ENCODE data around the gene BST1.

BST1 gene, protein sequence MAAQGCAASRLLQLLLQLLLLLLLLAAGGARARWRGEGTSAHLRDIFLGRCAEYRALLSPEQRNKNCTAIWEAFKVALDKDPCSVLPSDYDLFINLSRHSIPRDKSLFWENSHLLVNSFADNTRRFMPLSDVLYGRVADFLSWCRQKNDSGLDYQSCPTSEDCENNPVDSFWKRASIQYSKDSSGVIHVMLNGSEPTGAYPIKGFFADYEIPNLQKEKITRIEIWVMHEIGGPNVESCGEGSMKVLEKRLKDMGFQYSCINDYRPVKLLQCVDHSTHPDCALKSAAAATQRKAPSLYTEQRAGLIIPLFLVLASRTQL

DNA sequence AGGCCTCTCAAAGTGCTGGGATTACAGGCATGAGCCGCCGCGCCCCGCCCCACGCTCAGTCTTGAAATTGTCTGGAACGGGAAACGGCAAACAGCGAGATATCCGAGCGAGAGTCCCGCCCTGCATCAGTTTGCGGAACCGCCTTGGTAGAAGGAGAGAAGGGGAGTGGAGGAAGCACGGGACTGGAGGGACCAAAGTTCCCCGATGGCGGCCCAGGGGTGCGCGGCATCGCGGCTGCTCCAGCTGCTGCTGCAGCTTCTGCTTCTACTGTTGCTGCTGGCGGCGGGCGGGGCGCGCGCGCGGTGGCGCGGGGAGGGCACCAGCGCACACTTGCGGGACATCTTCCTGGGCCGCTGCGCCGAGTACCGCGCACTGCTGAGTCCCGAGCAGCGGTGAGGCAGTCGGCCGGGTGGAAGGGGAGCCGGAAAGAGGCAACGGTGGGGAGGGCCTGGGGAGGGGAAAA, at the start of gene BST1:
Gene BST1, plus strand, starts transcription at position 125 of the 463 bp plus-strand sequence. Its CDS starts 80 bp downstream, at position 205.
- Histone ChIP-seq H3K36me3 (no peaks in the 10 kb centered on the region), H3K9me3 (no peaks in the 10 kb centered on the region), H3K4me3 (peak within 1 kb of the TSS; percentile 53 to 56), H3K27ac (peak within 1 kb of the TSS; percentile 51 to 59), H3K27me3 (no peaks in the 10 kb centered on the region), H3K4me1 (peaks cover 0 to 12% (median 3%) of the 10 kb centered on the region in 4 donors)
- DNase-seq: peak; percentile 71 to 82
- TF ChIP-seq, protein P1, sequence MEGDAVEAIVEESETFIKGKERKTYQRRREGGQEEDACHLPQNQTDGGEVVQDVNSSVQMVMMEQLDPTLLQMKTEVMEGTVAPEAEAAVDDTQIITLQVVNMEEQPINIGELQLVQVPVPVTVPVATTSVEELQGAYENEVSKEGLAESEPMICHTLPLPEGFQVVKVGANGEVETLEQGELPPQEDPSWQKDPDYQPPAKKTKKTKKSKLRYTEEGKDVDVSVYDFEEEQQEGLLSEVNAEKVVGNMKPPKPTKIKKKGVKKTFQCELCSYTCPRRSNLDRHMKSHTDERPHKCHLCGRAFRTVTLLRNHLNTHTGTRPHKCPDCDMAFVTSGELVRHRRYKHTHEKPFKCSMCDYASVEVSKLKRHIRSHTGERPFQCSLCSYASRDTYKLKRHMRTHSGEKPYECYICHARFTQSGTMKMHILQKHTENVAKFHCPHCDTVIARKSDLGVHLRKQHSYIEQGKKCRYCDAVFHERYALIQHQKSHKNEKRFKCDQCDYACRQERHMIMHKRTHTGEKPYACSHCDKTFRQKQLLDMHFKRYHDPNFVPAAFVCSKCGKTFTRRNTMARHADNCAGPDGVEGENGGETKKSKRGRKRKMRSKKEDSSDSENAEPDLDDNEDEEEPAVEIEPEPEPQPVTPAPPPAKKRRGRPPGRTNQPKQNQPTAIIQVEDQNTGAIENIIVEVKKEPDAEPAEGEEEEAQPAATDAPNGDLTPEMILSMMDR (IDR thresholded peaks at IDR 0.05): no peak
- intact Hi-C loops (cut with DNase I; ENCODE audit: low total_unique reads): no loop called here

DNA sequence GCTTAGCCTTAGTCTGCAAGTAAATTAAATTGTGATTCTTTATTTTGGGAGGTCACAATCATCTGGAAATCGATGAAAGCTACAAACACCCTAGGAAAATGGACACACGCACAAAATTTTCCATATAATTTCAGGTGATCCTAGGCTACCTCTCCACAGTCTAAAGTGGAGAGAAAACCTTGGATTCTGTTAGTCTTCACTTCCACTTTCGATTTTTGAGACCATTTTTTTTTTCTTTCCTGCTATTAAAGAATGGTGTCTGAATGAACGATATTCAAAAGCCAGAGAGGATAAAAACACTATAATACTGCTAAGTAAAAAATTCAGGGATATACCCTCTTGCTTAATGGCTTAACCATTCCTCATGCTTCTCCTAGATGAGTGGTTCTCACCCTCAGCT, 49.4 kb upstream of the BST1 start:
- no peaks in the 10 kb centered on the region for H3K27me3 ChIP-seq
- intact Hi-C loops (cut with DNase I; ENCODE audit: low total_unique reads): no loop called here
- H3K4me1 ChIP-seq: peaks cover 0 to 80% (median 32%) of the 10 kb centered on the region in 4 donors
- H3K4me3 ChIP-seq: peak overlapping the region; percentile 67 to 90
- TF ChIP-seq, protein P1 (IDR thresholded peaks at IDR 0.05): no peak
- DNase-seq: no peak
- peak overlapping the region; percentile 98 to 99 for H3K27ac ChIP-seq
- H3K9me3 ChIP-seq: no peaks in the 10 kb centered on the region
- no peaks in the 10 kb centered on the region for H3K36me3 ChIP-seq

DNA sequence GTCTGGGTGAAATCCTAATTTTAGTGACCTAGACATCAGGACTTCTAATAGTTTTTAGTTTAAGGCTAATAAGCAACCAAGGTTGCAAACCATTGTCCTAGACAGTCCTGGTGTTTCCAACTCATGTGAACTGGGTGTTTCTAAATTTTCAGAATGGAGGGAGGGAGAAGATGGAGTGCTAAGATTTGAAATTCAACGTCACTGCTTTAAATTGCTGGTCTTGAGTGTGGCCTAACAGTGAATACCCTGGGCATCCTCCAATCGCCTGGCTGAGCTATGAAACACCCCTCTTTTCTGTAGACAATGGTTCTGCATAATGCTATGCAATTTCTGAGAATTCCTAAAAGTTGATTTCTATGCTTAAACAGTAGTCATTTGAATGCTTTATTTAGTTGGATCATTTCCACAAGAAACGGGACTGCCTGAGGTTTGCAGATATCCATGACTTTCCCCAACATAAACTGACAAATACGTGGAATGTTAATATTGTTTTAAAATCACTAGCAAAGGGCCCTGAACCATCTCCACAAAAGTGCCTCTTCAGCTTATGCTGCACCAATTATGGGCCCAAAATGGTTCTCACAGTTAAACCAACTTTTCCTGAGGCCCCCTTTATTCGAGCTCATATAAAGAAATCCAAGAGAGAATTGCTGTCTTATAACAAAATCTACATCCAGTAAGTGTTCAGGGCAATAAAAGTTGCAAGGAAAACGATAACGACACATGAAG, 48.8 kb upstream of the BST1 start:
- Histone ChIP-seq H3K36me3 (no peaks in the 10 kb centered on the region), H3K4me1 (peaks cover 0 to 74% (median 26%) of the 10 kb centered on the region in 4 donors), H3K27me3 (no peaks in the 10 kb centered on the region), H3K9me3 (no peaks in the 10 kb centered on the region), H3K4me3 (peak overlapping the region; percentile 67 to 90), H3K27ac (peak overlapping the region; percentile 98 to 99)
- intact Hi-C loops (cut with DNase I; ENCODE audit: low total_unique reads): loop anchor here (2.0 kb wide), 1 partner anchor 175 kb away; no protein-coding TSS in a partner anchor
- no peak for DNase-seq
- TF ChIP-seq, protein P1 (IDR thresholded peaks at IDR 0.05): no peak

DNA sequence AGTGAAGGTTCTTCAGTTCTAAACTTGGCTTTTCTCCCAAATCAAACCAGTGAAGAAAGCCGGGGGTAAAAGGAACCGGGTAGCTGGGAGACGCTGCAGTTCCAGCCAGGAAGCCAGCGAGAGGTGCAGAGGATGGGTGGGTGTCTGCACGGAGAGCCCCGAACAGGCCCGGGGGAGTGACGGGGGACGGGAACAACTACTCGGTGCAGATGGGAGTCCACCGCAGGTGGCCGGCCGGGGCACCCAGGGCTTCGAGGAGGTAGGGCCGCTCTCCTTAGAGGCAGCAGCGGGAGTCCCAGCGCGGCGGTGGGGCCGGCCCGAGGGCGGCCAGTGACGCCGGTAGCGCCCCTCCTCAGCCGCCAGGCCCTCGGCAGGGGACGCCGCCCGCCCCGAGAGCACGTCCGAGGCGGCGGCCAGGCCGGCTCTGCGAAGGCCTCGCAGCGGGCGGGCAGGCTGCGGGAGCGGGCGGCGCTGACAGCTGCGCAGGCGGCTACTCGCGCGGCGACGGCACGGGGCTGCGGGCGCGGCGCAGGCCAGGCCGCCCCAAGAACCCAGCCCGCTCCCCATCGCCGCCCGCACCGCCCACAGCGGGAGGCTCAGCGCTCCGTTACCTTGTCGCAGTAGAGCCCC, 48.2 kb upstream of the BST1 start:
- intact Hi-C loops (cut with DNase I; ENCODE audit: low total_unique reads): loop anchor here (1.0 to 2.0 kb wide), 2 partner anchors 176 to 652 kb away; partner anchors contain the start of gene CPEB2
- TF ChIP-seq, protein P1 (IDR thresholded peaks at IDR 0.05): no peak
- H3K27ac ChIP-seq: peak overlapping the region; percentile 98 to 99
- H3K4me3 ChIP-seq: peak overlapping the region; percentile 67 to 90
- no peaks in the 10 kb centered on the region for H3K9me3 ChIP-seq
- peaks cover 0 to 67% (median 22%) of the 10 kb centered on the region in 4 donors for H3K4me1 ChIP-seq
- DNase-seq: peak; percentile 52 to 74
- no peaks in the 10 kb centered on the region for H3K36me3 ChIP-seq
- H3K27me3 ChIP-seq: no peaks in the 10 kb centered on the region
